CD4-positive, alpha-beta T cell (primary cell): ENCODE measurements around the gene INPP5A. TPM values are rescaled to one million over a fixed set of nuclear protein-coding genes. Genes with fewer than 3 reads are reported as not detected.
"Not testable (repeated sequence)": the region's sequence is repeated elsewhere in the genome, so short reads cannot be mapped to it uniquely, and the experiment has no call there.

ENCODE experiments used
- ATAC-seq: fragments of 200-7000 bp; cut with Tn5 transposase; one replicate; pipeline ENCODE4 v1.10.0; 2022; ENCODE audit warnings: mild to moderate bottlenecking; ENCODE audit not compliant: poor library complexity
- CTCF ChIA-PET: fragments of 350-600 bp; sonication (Branson Sonifier 250); formaldehyde crosslinking; loops from one replicate; lab custom pipeline; 2021; ENCODE audit warnings: antibody characterized with exemption, inconsistent platforms; lab: Charles Lee
- POLR2A ChIA-PET: fragments of 350-600 bp; sonication (Branson Sonifier 250); formaldehyde crosslinking; loops from one replicate; lab custom pipeline; 2021; ENCODE audit warnings: antibody characterized with exemption, inconsistent platforms; lab: Charles Lee
- DNase-seq, 14 experiments: peaks; one replicate each; pipeline ENCODE4 v3.0.0-alpha.2; 2013 to 2020; ENCODE audit warnings: mixed read lengths in 2 of 14
- H3K27ac ChIP-seq, 2 donors: one replicate each; pipeline versions ENCODE4 v1.5.1 to v1.7.0; 2013; ENCODE audit warnings: low read length in 2 of 2, low read depth in 1 of 2, mild to moderate bottlenecking in 1 of 2
- H3K27me3 ChIP-seq, 2 experiments: 1 replicate in 1 of 2; 2 replicates in 1 of 2; pipeline versions ENCODE4 v1.6.1 to v1.7.0; 2013; ENCODE audit warnings: low read length in 2 of 2, control low read depth in 1 of 2, mild to moderate bottlenecking in 1 of 2, moderate library complexity in 1 of 2; ENCODE audit not compliant: insufficient read depth in 2 of 2, control insufficient read depth in 1 of 2
- H3K36me3 ChIP-seq: one replicate; pipeline ENCODE4 v1.6.1; 2013; ENCODE audit warnings: low read length, control low read depth; ENCODE audit not compliant: insufficient read depth
- H3K4me1 ChIP-seq: one replicate; pipeline ENCODE4 v1.6.1; 2013; ENCODE audit warnings: low read length, control low read depth; ENCODE audit not compliant: insufficient read depth
- H3K4me3 ChIP-seq: one replicate; pipeline ENCODE4 v1.5.1; 2013; ENCODE audit warnings: mild to moderate bottlenecking, low read length, moderate library complexity
- H3K9me3 ChIP-seq, 2 experiments: 1 replicate in 1 of 2; 2 replicates in 1 of 2; pipeline versions ENCODE4 v1.6.1 to v1.7.0; 2013; ENCODE audit warnings: low read length in 2 of 2, mild to moderate bottlenecking in 2 of 2, control low read depth in 1 of 2, moderate library complexity in 1 of 2; ENCODE audit not compliant: control insufficient read depth in 1 of 2, insufficient read depth in 1 of 2
- H3K27ac Mint-ChIP-seq: one replicate; pipeline ENCODE4 v1.8.0; 2020; ENCODE audit warnings: mixed read lengths
- H3K27me3 Mint-ChIP-seq: one replicate; pipeline ENCODE4 v1.8.0; 2021; ENCODE audit warnings: mixed read lengths
- H3K36me3 Mint-ChIP-seq: one replicate; pipeline ENCODE4 v1.8.0; 2021; ENCODE audit warnings: low read depth, mixed read lengths
- H3K4me1 Mint-ChIP-seq: one replicate; pipeline ENCODE4 v1.8.0; 2021; ENCODE audit warnings: low read depth, mixed read lengths
- H3K4me3 Mint-ChIP-seq: one replicate; pipeline ENCODE4 v1.8.0; 2020; ENCODE audit warnings: mild to moderate bottlenecking, mixed read lengths
- H3K9me3 Mint-ChIP-seq: one replicate; pipeline ENCODE4 v1.8.0; 2020; ENCODE audit warnings: mixed read lengths
- intact Hi-C, 2 experiments: fragments of 100-400 bp; cut with DNase I in 1 of 2; cut with micrococcal nuclease in 1 of 2; formaldehyde crosslinking; loops; one replicate each; pipeline versions ENCODE4 v1.15.1 to v1.9.0; 2023 to 2025; cut with DNase I, micrococcal nuclease
- total RNA-seq, 174 experiments: library from RNA in 2 of 174; stranded (reverse) in 2 of 174; gene quantifications; one replicate each; pipeline ENCODE4 v1.2.3 and lab custom pipeline; 2021 to 2026
- TF ChIP-seq, protein P1 (sequence below): fragments of 200-600 bp; IDR thresholded peaks from one replicate; pipeline ENCODE4 v1.8.0; 2022; ENCODE audit warnings: antibody characterized with exemption, mild to moderate bottlenecking

Gene INPP5A
- total RNA-seq, 2 experiments from 2014 or later = 22.0 to 24.8 TPM

DNA sequence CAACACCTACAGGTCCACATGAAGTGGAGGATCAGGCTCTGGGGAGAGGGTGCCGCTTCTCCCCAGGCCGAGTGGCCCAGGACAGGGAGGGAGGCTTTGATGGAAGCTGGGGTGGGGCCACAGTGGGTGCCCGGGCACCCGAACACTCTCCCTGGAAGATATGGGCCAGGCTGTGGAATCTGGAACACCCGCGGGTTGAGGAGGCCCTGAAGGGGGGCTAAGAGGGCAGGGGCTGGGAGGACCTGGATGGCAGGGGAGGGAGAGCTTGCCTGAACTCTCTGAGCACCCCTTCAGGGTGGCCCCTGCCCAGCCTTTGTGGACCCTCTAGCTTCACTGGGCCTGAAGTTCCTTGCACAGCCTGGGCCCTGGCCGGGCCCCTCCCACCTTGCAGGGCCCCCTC, 252.9 kb downstream of the INPP5A start:
- H3K4me1 ChIP-seq = peaks cover 4% of the 10 kb centered on the region
- TF ChIP-seq, protein P1, sequence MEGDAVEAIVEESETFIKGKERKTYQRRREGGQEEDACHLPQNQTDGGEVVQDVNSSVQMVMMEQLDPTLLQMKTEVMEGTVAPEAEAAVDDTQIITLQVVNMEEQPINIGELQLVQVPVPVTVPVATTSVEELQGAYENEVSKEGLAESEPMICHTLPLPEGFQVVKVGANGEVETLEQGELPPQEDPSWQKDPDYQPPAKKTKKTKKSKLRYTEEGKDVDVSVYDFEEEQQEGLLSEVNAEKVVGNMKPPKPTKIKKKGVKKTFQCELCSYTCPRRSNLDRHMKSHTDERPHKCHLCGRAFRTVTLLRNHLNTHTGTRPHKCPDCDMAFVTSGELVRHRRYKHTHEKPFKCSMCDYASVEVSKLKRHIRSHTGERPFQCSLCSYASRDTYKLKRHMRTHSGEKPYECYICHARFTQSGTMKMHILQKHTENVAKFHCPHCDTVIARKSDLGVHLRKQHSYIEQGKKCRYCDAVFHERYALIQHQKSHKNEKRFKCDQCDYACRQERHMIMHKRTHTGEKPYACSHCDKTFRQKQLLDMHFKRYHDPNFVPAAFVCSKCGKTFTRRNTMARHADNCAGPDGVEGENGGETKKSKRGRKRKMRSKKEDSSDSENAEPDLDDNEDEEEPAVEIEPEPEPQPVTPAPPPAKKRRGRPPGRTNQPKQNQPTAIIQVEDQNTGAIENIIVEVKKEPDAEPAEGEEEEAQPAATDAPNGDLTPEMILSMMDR = no peak
- ChIA-PET CTCF (no interaction called here), POLR2A (no interaction called here)
- peaks cover 0 to 22% of the 10 kb centered on the region in 2 experiments for H3K9me3 ChIP-seq
- H3K27ac ChIP-seq = no peak overlapping the region
- no peak for DNase-seq
- intact Hi-C loops = no loop called here
- H3K9me3 Mint-ChIP-seq = no peaks in the 10 kb centered on the region
- H3K36me3 Mint-ChIP-seq = no peaks in the 10 kb centered on the region
- no peak overlapping the region for H3K27ac Mint-ChIP-seq
- H3K27me3 ChIP-seq = peaks cover 15 to 44% of the 10 kb centered on the region in 2 experiments
- no peak overlapping the region for H3K4me3 Mint-ChIP-seq
- H3K4me1 Mint-ChIP-seq = no peaks in the 10 kb centered on the region
- H3K4me3 ChIP-seq = no peak overlapping the region
- ATAC-seq = no peak
- H3K27me3 Mint-ChIP-seq = peaks cover 9% of the 10 kb centered on the region
- H3K36me3 ChIP-seq = no peaks in the 10 kb centered on the region

DNA sequence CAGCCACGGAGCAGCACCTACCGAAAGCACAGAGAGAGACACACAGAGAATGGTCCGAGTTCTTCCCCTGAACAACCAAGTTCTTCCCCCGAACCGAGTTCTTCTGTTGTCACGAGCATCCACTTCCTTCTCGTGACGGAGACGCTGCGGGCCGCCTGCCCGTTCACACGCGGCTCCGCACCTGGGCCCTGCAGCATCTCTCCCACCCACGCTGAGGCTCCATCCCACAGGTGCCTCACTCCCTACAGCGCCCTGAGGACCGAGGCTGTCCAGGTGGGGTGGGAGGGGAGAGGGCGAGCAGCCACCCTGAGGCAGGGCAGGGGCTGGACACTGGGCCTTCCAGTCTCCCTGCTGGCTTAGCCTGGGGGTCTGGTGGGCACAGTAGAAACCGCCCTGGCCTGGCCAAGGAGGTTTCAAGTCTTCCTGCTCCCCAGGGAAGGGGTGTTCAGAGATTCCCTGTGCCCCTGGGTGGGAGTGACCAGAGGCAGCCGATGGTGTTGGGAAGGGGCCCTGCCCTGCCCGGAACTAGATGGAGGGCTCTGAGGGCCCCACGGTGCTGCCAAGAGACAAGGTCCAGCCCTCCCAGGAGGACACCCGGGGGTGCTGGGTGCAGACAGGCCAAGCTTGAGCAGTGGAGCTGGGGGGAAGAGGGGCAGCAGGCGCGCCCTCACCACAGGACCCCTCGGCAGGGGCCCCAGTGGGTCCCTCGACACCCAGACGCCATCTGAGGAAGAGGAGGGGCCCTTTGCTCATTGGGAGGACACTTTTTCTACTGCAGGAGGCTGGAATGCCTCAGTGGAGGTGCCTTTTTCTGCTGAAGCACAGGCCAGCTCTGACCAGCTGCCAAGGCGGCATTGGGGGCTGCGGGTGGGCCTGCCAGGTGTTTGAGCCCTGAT, 253.6 kb downstream of the INPP5A start:
- intact Hi-C loops = no loop called here
- no peak for ATAC-seq
- Histone ChIP-seq H3K4me3 (no peak overlapping the region), H3K4me1 (peaks cover 4% of the 10 kb centered on the region), H3K27me3 (peaks cover 15 to 43% of the 10 kb centered on the region in 2 experiments), H3K27ac (no peak overlapping the region), H3K36me3 (no peaks in the 10 kb centered on the region), H3K9me3 (peaks cover 0 to 22% of the 10 kb centered on the region in 2 experiments)
- Mint-ChIP-seq H3K4me3 (no peak overlapping the region), H3K27ac (no peak overlapping the region), H3K9me3 (no peaks in the 10 kb centered on the region), H3K27me3 (peaks cover 9% of the 10 kb centered on the region), H3K4me1 (no peaks in the 10 kb centered on the region), H3K36me3 (no peaks in the 10 kb centered on the region)
- ChIA-PET POLR2A (no interaction called here), CTCF (no interaction called here)
- no peak for DNase-seq
- TF ChIP-seq, protein P1 = no peak

DNA sequence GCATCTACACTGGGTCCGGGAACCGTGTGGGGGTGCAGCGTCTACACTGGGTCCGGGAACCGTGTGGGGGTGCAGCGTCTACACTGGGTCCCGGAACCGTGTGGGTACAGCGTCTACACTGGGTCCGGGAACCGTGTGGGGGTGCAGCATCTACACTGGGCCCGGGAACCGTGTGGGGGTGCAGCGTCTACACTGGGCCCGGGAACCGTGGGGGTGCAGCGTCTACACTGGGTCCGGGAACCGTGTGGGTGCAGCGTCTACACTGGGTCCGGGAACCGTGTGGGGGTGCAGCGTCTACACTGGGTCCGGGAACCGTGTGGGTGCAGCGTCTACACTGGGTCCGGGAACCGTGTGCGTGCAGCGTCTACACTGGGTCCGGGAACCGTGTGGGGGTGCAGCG, 254.5 kb downstream of the INPP5A start:
- H3K4me1 Mint-ChIP-seq, H3K36me3 Mint-ChIP-seq, H3K36me3 ChIP-seq, POLR2A ChIA-PET, H3K27ac ChIP-seq, H3K4me1 ChIP-seq, intact Hi-C loops, H3K27ac Mint-ChIP-seq, ATAC-seq, DNase-seq, CTCF ChIA-PET, H3K4me3 ChIP-seq, H3K9me3 Mint-ChIP-seq, H3K27me3 Mint-ChIP-seq, H3K4me3 Mint-ChIP-seq: not testable (repeated sequence)
- Histone ChIP-seq H3K27me3 (peaks cover 15 to 34% of the 10 kb centered on the region in 2 experiments), H3K9me3 (peaks cover 0 to 27% of the 10 kb centered on the region in 2 experiments)
